Aorta (tissue), 5 donors: ENCODE data around the gene SEC14L5. TPM values are rescaled to one million over a fixed set of nuclear protein-coding genes. Genes with fewer than 3 reads are reported as not detected.

Source experiments
- ATAC-seq: fragments of 200-7000 bp; cut with Tn5 transposase; one replicate; pipeline ENCODE4 v1.9.1; 2022; ENCODE audit warnings: moderate library complexity; ENCODE audit not compliant: low FRiP score
- DNase-seq, 2 donors: peaks; one replicate each; pipeline ENCODE4 v3.0.0-alpha.2; 2020
- H3K27ac ChIP-seq, 2 donors: one replicate each; pipeline ENCODE4 v1.5.1; 2013; ENCODE audit warnings: low read length in 2 of 2, mild to moderate bottlenecking in 2 of 2, moderate library complexity in 2 of 2, control low read depth in 1 of 2, inconsistent platforms in 1 of 2, low read depth in 1 of 2
- H3K27me3 ChIP-seq, 2 donors: one replicate each; pipeline ENCODE4 v1.6.1; 2013; ENCODE audit warnings: control low read depth in 1 of 2, low read length in 1 of 2, mild to moderate bottlenecking in 1 of 2, moderate library complexity in 1 of 2; ENCODE audit not compliant: insufficient read depth in 2 of 2, control insufficient read depth in 1 of 2
- H3K36me3 ChIP-seq, 2 donors: one replicate each; pipeline ENCODE4 v1.6.1; 2013; ENCODE audit warnings: control low read depth in 1 of 2, low read length in 1 of 2, mild to moderate bottlenecking in 1 of 2; ENCODE audit not compliant: insufficient read depth in 2 of 2, control insufficient read depth in 1 of 2
- H3K4me1 ChIP-seq, 2 donors: one replicate each; pipeline ENCODE4 v1.6.1; 2013; ENCODE audit warnings: low read length in 2 of 2, control low read depth in 1 of 2, mild to moderate bottlenecking in 1 of 2, moderate library complexity in 1 of 2; ENCODE audit not compliant: insufficient read depth in 2 of 2, control insufficient read depth in 1 of 2
- H3K4me3 ChIP-seq, 2 donors: one replicate each; pipeline ENCODE4 v1.5.1; 2013; ENCODE audit warnings: low read length in 2 of 2, control low read depth in 1 of 2, mild to moderate bottlenecking in 1 of 2
- H3K9me3 ChIP-seq: one replicate; pipeline ENCODE4 v1.6.1; 2013; ENCODE audit warnings: mild to moderate bottlenecking, low read length; ENCODE audit not compliant: control insufficient read depth
- WGBS, 2 donors: extraction: QIAGEN DNeasy Blood & Tissue Kit; methylation state at CpG; one replicate each; pipeline ENCODE4 v1.1.7; 2013; 5-methylcytosine and 5-hydroxymethylcytosine counted together
- intact Hi-C, 2 donors: fragments of 100-400 bp; cut with DNase I; formaldehyde crosslinking; loops; one replicate each; pipeline versions ENCODE4 v1.14.2 to v1.15.0; 2022
- polyA plus RNA-seq, 2 donors: library from polyadenylated mRNA; stranded (reverse); fragments of 200-250 nt; gene quantifications; one replicate each; pipeline ENCODE4 v1.2.3, GENCODE V29; 2013
- total RNA-seq, 2 donors: library from RNA; stranded (reverse); fragmentation: NEBNext Ultra II Directional; extraction: Animal tissue kit (Norgen Biotek cat#: 25700); gene quantifications; one replicate each; pipeline ENCODE4 v1.2.1, GENCODE V29; 2021
- donor health status: healthy with polysubstance abuse.
- donor health status: Bipolar disorder and iron deficiency.
- donor health status: DM: no; HTN: no; CAD: no.
- donor health status: DM: no; HTN: no; CAD: no.
- donor health status: DM: yes; HTN: yes; CAD: no.

SEC14L5 gene
- total and polyA plus RNA-seq, 4 donors: 0.26 to 0.90 (median 0.29) TPM; not detected in 1

- ATAC-seq (peak; percentile 81), DNase-seq (peak in 1 of 2 donors; percentile 73)
- no peaks in the 10 kb centered on the region for H3K36me3 ChIP-seq
- no peak within 1 kb of the TSS for H3K27ac ChIP-seq
- no peaks in the 10 kb centered on the region for H3K4me1 ChIP-seq
- no peak within 1 kb of the TSS for H3K4me3 ChIP-seq
- H3K9me3 ChIP-seq: no peaks in the 10 kb centered on the region
- intact Hi-C loops: no loop called here
- 21 to 26% methylated on average over 10 of the region's 10 CpGs for WGBS, 2 donors
- no peaks in the 10 kb centered on the region for H3K27me3 ChIP-seq
Measured at GRCh38 chr16:5065813-5066212, 107.7 kb downstream of the SEC14L5 start, which contains the start of gene C16orf89. Gene C16orf89 (minus strand): TSS chr16:5065956. CDS start chr16:5065908, 48 bp downstream.

DNA sequence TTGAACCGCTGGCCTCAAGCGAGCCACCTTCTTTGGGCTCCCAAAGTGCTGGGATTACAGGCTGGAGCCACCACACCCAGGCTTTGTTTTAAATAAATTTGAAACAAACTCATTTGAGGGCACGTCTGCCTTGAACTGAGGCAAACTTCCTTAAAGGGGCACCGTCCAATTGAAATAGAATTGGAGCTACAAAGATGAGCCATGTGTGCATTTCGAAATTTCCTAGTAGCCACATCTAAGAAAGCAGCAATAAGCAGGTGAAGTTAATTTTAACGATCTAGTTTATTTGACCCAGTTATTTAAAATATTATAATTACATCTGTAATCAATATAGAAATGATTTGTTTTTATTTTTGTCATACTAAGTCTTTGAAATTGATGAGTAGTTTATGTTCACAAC is 108.4 kb downstream of the SEC14L5 start:
- Histone ChIP-seq H3K4me1 (no peaks in the 10 kb centered on the region), H3K27ac (no peak overlapping the region), H3K4me3 (no peak overlapping the region), H3K9me3 (no peaks in the 10 kb centered on the region), H3K36me3 (no peaks in the 10 kb centered on the region), H3K27me3 (no peaks in the 10 kb centered on the region)
- ATAC-seq: no peak
- intact Hi-C loops: no loop called here
- DNase-seq: peak in 1 of 2 donors; percentile 25
- 76 to 79% methylated on average over 6 of the region's 6 CpGs for WGBS, 2 donors

Other genes starting within 250 kb of the SEC14L5 start
- 10 to 100 TPM; 21.7 to 36.7 TPM for gene ANKS3, start 224.1 kb upstream of the SEC14L5 start, total RNA-seq
- 10 to 100 TPM in 1 of 2 donors, 1 to 10 TPM in 1; 6.3 to 79.5 TPM for gene ANKS3, start 224.1 kb upstream of the SEC14L5 start, polyA plus RNA-seq
- gene DNAAF8, start 223.8 kb upstream of the SEC14L5 start, total RNA-seq: under 1 TPM in 1 of 2 donors, not detected in 1; 0.24 TPM
- gene DNAAF8, start 223.8 kb upstream of the SEC14L5 start, polyA plus RNA-seq: under 1 TPM in 1 of 2 donors, not detected in 1; 0.49 TPM
- gene ZNF500, start 191.2 kb upstream of the SEC14L5 start, total RNA-seq: 10 to 100 TPM; 13.0 to 17.0 TPM
- 10 to 100 TPM in 1 of 2 donors, 1 to 10 TPM in 1; 1.9 to 13.0 TPM for gene ZNF500, start 191.2 kb upstream of the SEC14L5 start, polyA plus RNA-seq
- gene SEPTIN12, start 170.0 kb upstream of the SEC14L5 start, total RNA-seq: not detected
- gene SEPTIN12, start 170.0 kb upstream of the SEC14L5 start, polyA plus RNA-seq: not detected
- gene SMIM22, start 163.0 kb upstream of the SEC14L5 start, total RNA-seq: not detected
- 10 to 100 TPM in 1 of 2 donors, under 1 TPM in 1; 0.51 to 97.9 TPM for gene SMIM22, start 163.0 kb upstream of the SEC14L5 start, polyA plus RNA-seq
- gene ROGDI, start 155.7 kb upstream of the SEC14L5 start, total RNA-seq: 10 to 100 TPM; 11.4 to 14.8 TPM
- gene ROGDI, start 155.7 kb upstream of the SEC14L5 start, polyA plus RNA-seq: 10 to 100 TPM; 23.8 to 42.9 TPM
- gene GLYR1, start 111.0 kb upstream of the SEC14L5 start, total RNA-seq: 10 to 100 TPM; 70.2 to 73.2 TPM
- 10 to 100 TPM; 33.3 to 47.7 TPM for gene GLYR1, start 111.0 kb upstream of the SEC14L5 start, polyA plus RNA-seq
- 10 to 100 TPM; 23.0 to 33.2 TPM for gene UBN1, start 110.8 kb upstream of the SEC14L5 start, total RNA-seq
- gene UBN1, start 110.8 kb upstream of the SEC14L5 start, polyA plus RNA-seq: 1 to 10 TPM; 7.8 to 8.1 TPM
- 10 to 100 TPM; 11.9 to 22.9 TPM for gene PPL, start 21.2 kb upstream of the SEC14L5 start, total RNA-seq
- gene PPL, start 21.2 kb upstream of the SEC14L5 start, polyA plus RNA-seq: 10 to 100 TPM in 1 of 2 donors, 1 to 10 TPM in 1; 5.9 to 23.9 TPM
- 10 to 100 TPM in 1 of 2 donors, 1 to 10 TPM in 1; 5.4 to 10.9 TPM for gene NAGPA, start 75.6 kb downstream of the SEC14L5 start, total RNA-seq
- gene NAGPA, start 75.6 kb downstream of the SEC14L5 start, polyA plus RNA-seq: 1 to 10 TPM; 4.0 to 9.7 TPM
- 10 to 100 TPM; 13.3 to 31.6 TPM for gene C16orf89, start 107.6 kb downstream of the SEC14L5 start, total RNA-seq
- 1 to 10 TPM; 1.9 to 4.0 TPM for gene C16orf89, start 107.6 kb downstream of the SEC14L5 start, polyA plus RNA-seq
- gene ALG1, start 113.5 kb downstream of the SEC14L5 start, total RNA-seq: 10 to 100 TPM in 1 of 2 donors, 1 to 10 TPM in 1; 9.5 to 15.6 TPM
- 1 to 10 TPM; 1.9 to 9.5 TPM for gene ALG1, start 113.5 kb downstream of the SEC14L5 start, polyA plus RNA-seq
- gene EEF2KMT, start 139.5 kb downstream of the SEC14L5 start, total RNA-seq: 1 to 10 TPM; 5.7 to 6.8 TPM
- gene EEF2KMT, start 139.5 kb downstream of the SEC14L5 start, polyA plus RNA-seq: 1 to 10 TPM; 4.2 to 7.6 TPM